ENCODE measurements around the gene NBEA.
"Not testable (repeated sequence)": the region's sequence is repeated elsewhere in the genome, so short reads cannot be mapped to it uniquely, and the experiment has no call there.

Gene NBEA

GRCh38 chr13:34964558-34964957 lies 22.5 kb downstream of the NBEA start:
- no peak for DNase-seq

DNA sequence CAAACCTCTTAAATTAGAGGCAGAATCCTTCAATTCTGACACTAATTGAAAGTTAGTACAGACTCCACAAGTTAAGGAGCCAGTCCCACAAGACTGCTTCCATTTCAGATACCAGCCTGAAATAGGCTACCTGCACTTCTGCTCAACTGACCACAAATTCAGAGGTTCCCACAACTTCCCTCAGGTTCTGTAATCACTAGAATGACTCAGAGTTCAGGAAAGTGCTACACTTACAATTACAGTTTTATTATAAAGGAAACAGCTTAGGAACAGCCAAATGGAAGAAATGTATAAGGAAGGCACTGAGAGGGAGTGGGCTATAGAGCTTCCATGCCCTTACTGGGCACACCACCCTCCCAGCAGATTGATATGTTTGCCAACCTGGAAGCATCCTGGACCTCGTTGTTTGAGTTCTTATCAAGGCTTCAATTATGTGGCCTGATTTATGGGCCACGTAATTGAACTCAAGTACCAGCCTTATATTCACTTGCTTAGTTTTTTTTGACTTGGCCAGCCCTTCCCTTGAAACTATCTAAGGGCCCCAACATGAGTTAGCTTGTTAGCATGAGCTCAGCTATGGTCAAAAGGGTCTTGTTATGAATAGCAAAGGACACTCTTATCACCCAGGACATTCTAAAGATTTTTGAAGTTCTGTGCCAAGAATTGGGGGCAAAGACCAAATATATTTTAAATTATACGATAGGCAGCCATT lies 25.9 kb downstream of the NBEA start:
- no peak for DNase-seq

DNA sequence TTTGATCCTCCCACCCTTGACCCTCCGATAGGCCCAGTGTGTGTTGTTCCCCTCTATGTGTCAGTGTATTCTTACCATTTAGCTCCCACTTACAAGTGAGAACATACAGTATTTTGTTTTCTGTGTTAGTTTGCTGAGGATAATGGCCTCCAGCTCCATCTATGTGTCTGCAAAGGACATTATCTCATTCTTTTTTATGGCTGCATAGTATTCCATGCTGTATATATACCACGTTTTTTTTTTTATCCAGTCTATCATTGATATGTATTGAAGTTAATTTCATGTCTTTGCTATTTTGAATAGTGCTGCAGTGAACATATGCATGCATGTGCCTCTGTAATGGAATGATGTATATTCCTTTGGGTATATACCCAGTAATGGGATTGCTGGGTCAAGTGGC lies 27.5 kb downstream of the NBEA start:
- DNase-seq, result not testable (repeated sequence)

DNA sequence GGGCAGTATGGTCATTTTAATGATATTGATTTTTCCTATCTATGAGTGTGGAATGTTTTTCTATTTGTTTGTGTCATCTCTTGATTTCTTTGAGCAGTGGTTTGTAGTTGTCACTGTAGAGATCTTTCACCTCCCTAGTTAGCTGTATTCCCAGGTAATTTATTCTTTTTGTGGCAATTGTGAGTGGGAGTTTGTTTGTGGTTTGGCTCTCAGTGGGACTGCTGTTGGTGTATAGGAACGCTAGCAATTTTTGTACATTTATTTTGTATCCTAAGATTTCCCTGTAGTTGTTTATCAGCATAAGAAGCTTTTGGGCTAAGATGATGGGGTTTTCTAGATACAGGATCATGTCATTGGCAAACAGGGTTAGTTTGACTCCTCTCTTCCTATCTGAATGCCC lies 28.9 kb downstream of the NBEA start:
- no peak for DNase-seq

DNA sequence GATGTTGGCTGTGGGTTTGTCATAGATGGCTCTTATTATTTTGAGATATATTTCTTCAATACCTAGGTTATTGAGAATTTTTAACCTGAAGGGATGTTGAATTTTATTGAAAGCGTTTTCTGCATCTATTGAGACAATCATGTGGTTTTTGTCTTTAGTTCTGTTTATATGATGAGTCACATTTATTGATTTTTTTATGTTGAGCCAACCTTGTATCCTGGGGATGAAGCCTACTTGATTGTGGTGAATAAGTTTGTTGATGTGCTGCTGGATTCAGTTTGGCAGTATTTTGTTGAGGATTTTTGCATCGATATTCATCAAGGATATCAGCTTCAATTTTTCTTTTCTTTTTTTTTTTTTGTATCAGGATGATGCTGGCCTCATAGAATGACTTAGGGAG lies 29.4 kb downstream of the NBEA start:
- no peak for DNase-seq

GRCh38 chr13:34985199-34985598 lies 43.1 kb downstream of the NBEA start:
- DNase-seq, result not testable (repeated sequence)

- no peak for DNase-seq
These were observed 46.3 kb downstream of the NBEA start for GRCh38 chr13:34988330-34988791.

- DNase-seq, result no peak
These were observed 48.5 kb downstream of the NBEA start for GRCh38 chr13:34990399-34991214.

GRCh38 chr13:34993470-34993869 lies 51.4 kb downstream of the NBEA start:
- no peak for DNase-seq

GRCh38 chr13:35003734-35004133 lies 61.7 kb downstream of the NBEA start:
- not testable (repeated sequence) for DNase-seq

DNA sequence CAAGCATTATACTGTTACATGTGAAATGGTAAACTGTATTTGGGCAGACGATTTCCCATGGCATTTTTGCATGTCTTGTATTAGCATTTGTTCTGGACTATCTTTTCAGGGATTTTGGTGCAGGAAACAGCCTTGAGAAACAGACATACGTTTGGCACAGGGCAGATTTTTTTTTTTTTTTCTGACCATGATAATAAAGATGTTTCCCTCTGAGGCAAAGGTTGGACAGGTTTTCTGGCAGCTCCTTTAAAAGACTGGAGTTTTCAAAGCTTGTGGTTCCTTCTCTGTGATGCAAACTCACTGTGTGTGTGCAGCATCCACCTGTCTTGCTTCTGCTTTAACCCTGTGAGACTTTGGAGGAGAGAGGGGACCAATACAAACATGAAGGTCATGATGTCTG lies 63.0 kb downstream of the NBEA start:
- DNase-seq, result no peak

- no peak for DNase-seq
These were observed 72.6 kb downstream of the NBEA start for GRCh38 chr13:35014606-35015213.

DNA sequence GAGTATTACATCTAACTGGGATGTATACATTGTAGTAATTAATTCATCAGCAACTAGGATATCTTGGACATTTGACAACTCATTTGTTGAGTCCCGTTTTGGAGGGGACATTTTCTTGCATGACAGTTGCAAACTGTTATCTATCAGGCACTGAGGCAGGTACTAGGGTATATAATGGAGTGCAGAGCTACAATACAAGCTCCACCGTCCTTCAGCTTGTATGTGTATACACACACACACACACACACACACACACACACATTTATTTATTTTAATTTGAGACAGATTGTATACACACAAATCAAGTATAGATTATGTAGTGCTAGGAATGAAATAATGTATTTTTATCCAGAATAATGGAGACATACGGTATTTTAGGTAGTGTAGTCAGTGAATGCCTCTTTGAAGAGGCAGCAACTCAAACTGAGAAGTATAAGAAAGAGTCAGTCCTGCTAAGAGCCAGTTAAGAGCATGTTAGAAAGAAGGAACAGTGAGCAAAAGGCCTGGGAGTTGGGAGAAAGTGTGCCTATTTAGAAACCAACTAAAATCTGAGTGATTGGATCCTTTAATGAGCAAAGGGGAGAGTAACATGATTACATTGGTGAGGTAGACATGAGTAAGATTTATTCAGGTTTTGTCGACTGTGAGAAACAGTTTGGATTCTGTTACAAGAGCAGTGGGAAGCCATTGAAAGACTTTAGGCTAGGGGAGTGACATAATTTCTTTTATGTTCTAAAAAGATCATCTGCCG lies 74.5 kb downstream of the NBEA start:
- no peak for DNase-seq

DNA sequence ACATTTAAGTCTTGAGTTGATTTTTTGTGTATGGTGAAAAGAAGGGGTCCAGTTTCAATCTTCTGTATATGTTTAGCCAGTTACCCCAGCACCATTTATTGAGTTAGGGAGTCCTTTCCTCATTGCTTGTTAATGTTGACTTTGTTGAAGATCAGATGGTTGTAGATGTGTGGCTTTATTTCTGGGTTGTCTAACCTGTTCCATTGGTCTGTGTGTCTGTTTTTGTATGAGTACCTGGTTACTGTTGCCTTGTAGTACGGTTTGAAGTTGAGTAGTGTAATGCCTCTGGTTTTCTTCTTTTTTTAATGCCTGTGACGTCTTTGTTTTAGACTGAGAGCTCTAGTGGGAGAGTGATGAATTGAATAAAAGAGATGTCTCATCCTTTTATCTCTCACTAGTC lies 83.2 kb downstream of the NBEA start:
- no peak for DNase-seq

GRCh38 chr13:35028338-35028867 lies 86.3 kb downstream of the NBEA start:
- DNase-seq, result no peak

DNA sequence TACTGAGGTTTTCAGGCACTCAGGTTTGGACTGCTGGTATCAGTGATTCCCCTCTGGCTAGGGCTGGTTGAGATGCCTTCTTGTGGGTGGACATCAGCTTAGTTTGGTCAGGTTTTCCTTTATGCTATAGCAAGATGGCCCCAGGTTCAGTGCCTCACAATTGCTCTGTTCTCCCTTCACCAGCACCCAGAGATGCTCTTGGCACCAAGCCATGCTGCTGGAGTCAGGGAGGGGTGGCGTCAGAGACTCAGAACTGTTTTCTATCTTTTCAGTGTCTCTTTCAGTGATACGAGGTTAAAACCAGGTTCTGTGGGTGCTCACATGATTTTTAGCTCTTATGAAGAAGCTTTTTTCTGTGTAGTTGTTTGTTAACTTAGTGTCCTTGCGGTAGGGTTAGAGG lies 96.9 kb downstream of the NBEA start:
- no peak for DNase-seq

GRCh38 chr13:35046587-35046986 lies 104.5 kb downstream of the NBEA start:
- no peak for DNase-seq

DNA sequence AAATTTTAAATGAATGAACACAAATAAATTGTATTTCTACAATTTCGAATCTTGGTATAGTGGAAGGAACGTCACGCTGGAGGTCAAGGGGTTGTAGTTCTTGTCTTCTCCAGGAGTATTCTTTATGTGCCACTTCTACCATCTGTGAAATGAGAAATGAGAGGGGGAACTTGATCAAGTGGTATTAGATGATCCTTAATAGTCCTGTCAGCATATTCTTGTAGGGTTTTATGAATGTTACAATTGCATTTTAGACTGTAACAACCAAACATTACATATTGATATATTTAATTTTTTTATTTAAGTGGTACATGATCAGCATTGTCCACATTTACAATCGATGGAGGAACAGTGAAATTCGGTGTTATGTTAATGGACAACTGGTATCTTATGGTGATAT lies 113.6 kb downstream of the NBEA start:
- no peak for DNase-seq

DNA sequence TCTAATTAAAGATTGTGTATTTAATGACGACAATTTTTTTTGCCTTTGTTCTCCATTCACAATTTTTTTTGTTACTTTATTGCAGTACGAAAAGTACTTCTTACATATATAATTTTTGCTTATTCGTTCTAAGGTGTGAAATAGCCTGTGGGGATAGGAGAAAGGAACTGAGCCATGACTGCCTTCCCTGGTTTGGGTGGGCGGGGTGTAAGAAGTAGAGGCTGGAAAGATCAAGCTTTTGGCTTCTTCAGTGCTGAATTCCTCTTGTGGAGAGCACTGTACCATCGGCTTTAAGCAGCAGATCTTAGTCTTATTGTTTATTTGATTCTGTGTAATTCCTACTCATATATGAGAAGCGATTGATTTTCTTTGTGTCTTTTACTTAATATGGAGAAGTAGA lies 115.8 kb downstream of the NBEA start:
- DNase-seq, result no peak

- not testable (repeated sequence) for DNase-seq
These were observed 116.5 kb downstream of the NBEA start for GRCh38 chr13:35058585-35058984.

- no peak for DNase-seq
These were observed 144.6 kb downstream of the NBEA start for GRCh38 chr13:35086667-35087066.

- DNase-seq, result no peak
These were observed 150.2 kb downstream of the NBEA start for GRCh38 chr13:35092251-35092650.

GRCh38 chr13:35092751-35093150 lies 150.7 kb downstream of the NBEA start:
- no peak for DNase-seq

All from fibroblast of skin of back (primary cell).